SK-N-SH (cell line): ENCODE data around the gene DPH6.

Experiments
- CHD2 ChIP-seq: fragments of 150-350 bp; IDR thresholded peaks from 2 replicates; pipeline ENCODE4 v1.6.1; 2018; ENCODE audit warnings: low read length; ENCODE audit not compliant: partially characterized antibody
- CTCF ChIP-seq: fragments of 200-600 bp; sonication (generic); IDR thresholded peaks from 2 replicates; pipeline ENCODE4 v1.6.1; 2017; ENCODE audit warnings: antibody characterized with exemption, mild to moderate bottlenecking, moderate library complexity
- EP300 ChIP-seq, 2 experiments: IDR thresholded peaks; 2 replicates each; pipeline versions ENCODE4 v1.4.0 to v1.6.1; 2012; ENCODE audit warnings: borderline replicate concordance in 1 of 2, low read depth in 1 of 2, low read length in 1 of 2
- EZH2phosphoT487 ChIP-seq: fragments of 200-600 bp; sonication (generic); IDR thresholded peaks from 2 replicates; pipeline ENCODE4 v1.6.1; 2017; ENCODE audit warnings: low read depth, mixed run types, mild to moderate bottlenecking, antibody characterized with exemption, moderate library complexity, borderline replicate concordance
- FOXM1 ChIP-seq: IDR thresholded peaks from 2 replicates; pipeline ENCODE4 v1.4.0; 2012; ENCODE audit warnings: low read depth, mild to moderate bottlenecking
- JUND ChIP-seq: IDR thresholded peaks from 2 replicates; pipeline ENCODE4 v1.4.0; 2012
- MAX ChIP-seq: IDR thresholded peaks from 2 replicates; pipeline ENCODE4 v1.4.0; 2012; ENCODE audit warnings: low read depth
- MXI1 ChIP-seq: IDR thresholded peaks from 2 replicates; pipeline ENCODE4 v1.6.1; 2012; ENCODE audit warnings: mild to moderate bottlenecking, low read depth, low read length, improper control_type of control experiment
- POLR2AphosphoS5 ChIP-seq: IDR thresholded peaks from 2 replicates; pipeline ENCODE4 v1.6.1; 2012; ENCODE audit warnings: low read depth, low read length
- REST ChIP-seq: IDR thresholded peaks from 2 replicates; pipeline ENCODE4 v1.6.1; 2012; ENCODE audit warnings: mild to moderate bottlenecking, low read depth, low read length, moderate library complexity
- SIN3A ChIP-seq: IDR thresholded peaks from 2 replicates; pipeline ENCODE4 v1.6.1; 2012; ENCODE audit warnings: low read depth, mild to moderate bottlenecking, low read length, moderate library complexity, borderline replicate concordance
- SMC3 ChIP-seq: IDR thresholded peaks from 2 replicates; pipeline ENCODE4 v1.6.1; 2012; ENCODE audit warnings: low read depth, low read length, improper control_type of control experiment
- TEAD4 ChIP-seq: IDR thresholded peaks from 2 replicates; pipeline ENCODE4 v1.4.0; 2012; ENCODE audit warnings: mild to moderate bottlenecking, borderline replicate concordance; ENCODE audit not compliant: insufficient read depth
- USF2 ChIP-seq: fragments of 150-350 bp; IDR thresholded peaks from 2 replicates; pipeline ENCODE4 v1.6.1; 2017; ENCODE audit warnings: antibody characterized with exemption, low read length, low read depth, borderline replicate concordance

- TF ChIP-seq CTCF (no peak), MXI1 (no peak), CHD2 (no peak), EP300 (IDR thresholded peaks at IDR 0.05; ENCODE audit: borderline replicate concordance in 1 of 2, low read depth in 1 of 2, low read length in 1 of 2) (no peak), USF2 (no peak), REST (no peak), MAX (no peak), JUND (no peak), SIN3A (no peak), POLR2AphosphoS5 (no peak), FOXM1 (no peak), TEAD4 (no peak), SMC3 (no peak), EZH2phosphoT487 (no peak)
Observed at GRCh38 chr15:35555244-35555643, 9.3 kb upstream of the DPH6 start.
